ENCODE data around the gene CTDNEP1. TPM values are rescaled to one million over a fixed set of nuclear protein-coding genes. Genes with fewer than 3 reads are reported as not detected.

CTDNEP1 gene
- total and polyA plus RNA-seq, 2 donors (not counting 3 experiments of a cell fraction or from before 2014, with no cell fraction given), result 130 to 143 TPM

GRCh38 chr17:7240375-7240774 is 11.2 kb downstream of the CTDNEP1 start:
- no peak overlapping the region for H3K27ac ChIP-seq (ENCODE audit: insufficient read depth, low read depth, low read length)
- no peak overlapping the region for H2AFZ ChIP-seq (ENCODE audit: low read depth, low read length)
- no peaks in the 10 kb centered on the region for H3K27me3 ChIP-seq (ENCODE audit: control insufficient read depth in 2 of 2, insufficient read depth in 2 of 2, low read length in 2 of 2)
- intact Hi-C loops (cut with micrococcal nuclease), result no loop called here
- FAIRE-seq, result no peak
- POLR2A ChIA-PET, result no interaction called here
- no peaks in the 10 kb centered on the region for H4K20me1 ChIP-seq (replicated peaks; ENCODE audit: control insufficient read depth, extremely low read depth, insufficient read depth, low read length)
- H3K4me2 ChIP-seq (ENCODE audit: insufficient read depth, low read length), result peak overlapping the region; percentile 83
- CTCF ChIA-PET, result interaction anchor here (1.0 to 3.4 kb wide), 3 partner anchors 20 to 194 kb away, joined by 3 to 24 read pairs (median 9); partner anchors contain the start of genes ACADVL and DLG4
- H3K9me3 ChIP-seq (replicated peaks; ENCODE audit: control insufficient read depth, insufficient read depth, low read length), result no peaks in the 10 kb centered on the region
- H3K4me3 ChIP-seq (replicated peaks in 1 of 3; ENCODE audit: insufficient read depth in 1 of 3, low read depth in 1 of 3, low read length in 3 of 3), result no peak overlapping the region
- H3K9ac ChIP-seq (replicated peaks; ENCODE audit: extremely low read depth, insufficient read depth, low read length), result no peak overlapping the region
- dilution Hi-C loops (cut with MboI; ENCODE audit: extremely low pct_ligation_motif_present, low sequenced_read_pairs), result no loop called here
- TF ChIP-seq EZH2 (IDR thresholded peaks at IDR 0.05; ENCODE audit: borderline replicate concordance, low read depth, low read length, severe bottlenecking) (no peak), JUN (IDR thresholded peaks at IDR 0.05; ENCODE audit: borderline replicate concordance, insufficient read depth, insufficient read length, low read depth) (no peak), POLR2A (IDR thresholded peaks at IDR 0.05; ENCODE audit: low read depth, low read length) (no peak), MAX (IDR thresholded peaks at IDR 0.05; ENCODE audit: insufficient read depth, insufficient read length) (no peak), CTCF (IDR thresholded peaks at IDR 0.05; ENCODE audit: extremely low read depth in 1 of 2, insufficient read depth in 1 of 2, low read depth in 1 of 2, low read length in 2 of 2) (no peak), FOS (IDR thresholded peaks at IDR 0.05; ENCODE audit: borderline replicate concordance, insufficient read depth, low read length) (no peak), MYC (IDR thresholded peaks at IDR 0.05; ENCODE audit: low read depth, low read length) (no peak), POLR2AphosphoS5 (IDR thresholded peaks at IDR 0.05; ENCODE audit: insufficient read depth, low read depth, low read length) (no peak), GATA2 (IDR thresholded peaks at IDR 0.05; ENCODE audit: insufficient read depth, insufficient read length, low read depth, low read length) (no peak)
- DNase-seq (ENCODE audit: low read depth, low spot score), result no peak
- H3K4me1 ChIP-seq (ENCODE audit: control insufficient read depth, extremely low read depth, insufficient read depth, low read length), result peaks cover 31% of the 10 kb centered on the region
- H3K36me3 ChIP-seq (ENCODE audit: control insufficient read depth in 2 of 2, extremely low read depth in 1 of 2, insufficient read depth in 2 of 2, low read length in 2 of 2), result peaks cover 16 to 23% of the 10 kb centered on the region in 2 experiments
- H3K9me1 ChIP-seq (replicated peaks; ENCODE audit: control insufficient read depth, extremely low read depth, insufficient read depth, low read length), result no peaks in the 10 kb centered on the region
- H3K79me2 ChIP-seq (ENCODE audit: control insufficient read depth, insufficient read depth, low read length), result peaks cover 53% of the 10 kb centered on the region
- no TSS peak for BruUV-seq (replicated peaks)

Data from endothelial cell of umbilical vein (primary cell).